Measurements from ENCODE around the gene LSS.

GRCh38 chr21:46146856-46147255 lies 81.7 kb downstream of the LSS start:
- no peak for TF ChIP-seq EZH2 (IDR thresholded peaks at IDR 0.05; ENCODE audit: borderline replicate concordance, low read length)
- no peak for TF ChIP-seq CTCF (conservative IDR thresholded peaks at IDR 0.05 in 1 of 2, IDR thresholded peaks at IDR 0.05 in 1 of 2; ENCODE audit: extremely low read depth in 1 of 2, insufficient read depth in 1 of 2, low read depth in 1 of 2, low read length in 2 of 2)
